GM23338 (cell line): ENCODE measurements around the gene TBL1XR1.

ENCODE experiments used
- CREB1 ChIP-seq: fragments of 250-450 bp; sonication (Bioruptor Pico); IDR thresholded peaks from 2 replicates; pipeline ENCODE4 v1.5.0; 2020; ENCODE audit warnings: low read depth, mild to moderate bottlenecking, moderate library complexity
- EZH2 ChIP-seq: fragments of 200-600 bp; sonication (generic); IDR thresholded peaks from one replicate; pipeline ENCODE4 v1.8.0; 2017; ENCODE audit warnings: antibody characterized with exemption, mild to moderate bottlenecking, low read depth; ENCODE audit not compliant: unreplicated experiment
- EZH2phosphoT487 ChIP-seq: fragments of 200-600 bp; sonication (generic); IDR thresholded peaks from one replicate; pipeline ENCODE4 v1.8.1; 2018; ENCODE audit warnings: antibody characterized with exemption; ENCODE audit not compliant: unreplicated experiment
- JUNB ChIP-seq: IDR thresholded peaks from one replicate; pipeline ENCODE4 v1.6.1; 2016; ENCODE audit warnings: antibody characterized with exemption; ENCODE audit not compliant: unreplicated experiment
- NANOG ChIP-seq: IDR thresholded peaks from 2 replicates; pipeline ENCODE4 v1.6.1; 2016; ENCODE audit warnings: antibody characterized with exemption, borderline replicate concordance
- POLR2AphosphoS5 ChIP-seq: IDR thresholded peaks from 2 replicates; pipeline ENCODE4 v1.6.1; 2016; ENCODE audit warnings: antibody characterized with exemption, low read depth
- STAT1 ChIP-seq: IDR thresholded peaks from one replicate; pipeline ENCODE4 v1.6.1; 2016; ENCODE audit warnings: antibody characterized with exemption; ENCODE audit not compliant: unreplicated experiment
- ZNF114 ChIP-seq: fragments of 250-450 bp; sonication (Bioruptor Pico); IDR thresholded peaks from 2 replicates; pipeline ENCODE4 v1.5.0; 2020; ENCODE audit warnings: mild to moderate bottlenecking, moderate library complexity
- ZNF331 ChIP-seq: fragments of 250-450 bp; sonication (Bioruptor Pico); IDR thresholded peaks from 2 replicates; pipeline ENCODE4 v1.5.0; 2020; ENCODE audit warnings: low read depth, mild to moderate bottlenecking, moderate library complexity
- TF ChIP-seq, protein P1 (sequence below), 2 experiments: fragments of 200-600 bp in 1 of 2; sonication (generic) in 1 of 2; conservative IDR thresholded peaks; 2 replicates each; pipeline versions ENCODE4 v1.5.1 to v1.6.1; 2016 to 2017; ENCODE audit warnings: antibody characterized with exemption in 2 of 2, low read depth in 2 of 2, mild to moderate bottlenecking in 2 of 2, moderate library complexity in 1 of 2
- TF ChIP-seq, protein P2 (sequence below): IDR thresholded peaks from one replicate; pipeline ENCODE4 v1.6.1; 2018; ENCODE audit warnings: antibody characterized with exemption; ENCODE audit not compliant: unreplicated experiment
- TF ChIP-seq, protein P3 (sequence below): IDR thresholded peaks from 2 replicates; pipeline ENCODE4 v1.6.1; 2016; ENCODE audit warnings: antibody characterized with exemption
- TF ChIP-seq, protein P4 (sequence below): fragments of 250-450 bp; sonication (Bioruptor Pico); IDR thresholded peaks from 2 replicates; pipeline ENCODE4 v1.5.0; 2020; ENCODE audit warnings: mild to moderate bottlenecking, moderate library complexity

DNA sequence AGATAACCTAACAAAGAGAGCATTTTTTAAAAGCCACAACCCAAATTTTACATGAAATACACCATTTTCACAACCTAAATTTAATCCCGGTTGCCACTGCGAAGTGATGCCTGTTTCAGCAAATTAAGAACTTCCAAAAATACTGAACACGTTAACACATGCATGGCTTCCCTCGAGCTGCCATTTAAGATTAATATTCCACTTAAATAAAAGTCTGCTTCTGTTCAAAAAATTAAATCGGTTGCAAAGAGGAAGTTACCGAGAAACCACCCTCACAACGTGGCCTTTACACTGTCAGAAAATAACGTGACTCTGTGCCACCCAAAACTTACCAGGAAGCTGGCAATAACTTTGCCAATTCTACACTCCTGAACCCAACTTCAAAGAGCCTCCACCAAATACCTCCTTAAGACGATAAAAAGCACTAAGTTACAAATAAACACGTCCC lies 1.2 kb downstream of the TBL1XR1 start:
- TF ChIP-seq NANOG (no peak), EZH2 (no peak), POLR2AphosphoS5 (no peak), ZNF331 (CRISPR knock-in tag) (no peak), EZH2phosphoT487 (no peak), JUNB (no peak), ZNF114 (CRISPR knock-in tag) (no peak), STAT1 (no peak), CREB1 (CRISPR knock-in tag) (no peak)
- TF ChIP-seq, protein P1, sequence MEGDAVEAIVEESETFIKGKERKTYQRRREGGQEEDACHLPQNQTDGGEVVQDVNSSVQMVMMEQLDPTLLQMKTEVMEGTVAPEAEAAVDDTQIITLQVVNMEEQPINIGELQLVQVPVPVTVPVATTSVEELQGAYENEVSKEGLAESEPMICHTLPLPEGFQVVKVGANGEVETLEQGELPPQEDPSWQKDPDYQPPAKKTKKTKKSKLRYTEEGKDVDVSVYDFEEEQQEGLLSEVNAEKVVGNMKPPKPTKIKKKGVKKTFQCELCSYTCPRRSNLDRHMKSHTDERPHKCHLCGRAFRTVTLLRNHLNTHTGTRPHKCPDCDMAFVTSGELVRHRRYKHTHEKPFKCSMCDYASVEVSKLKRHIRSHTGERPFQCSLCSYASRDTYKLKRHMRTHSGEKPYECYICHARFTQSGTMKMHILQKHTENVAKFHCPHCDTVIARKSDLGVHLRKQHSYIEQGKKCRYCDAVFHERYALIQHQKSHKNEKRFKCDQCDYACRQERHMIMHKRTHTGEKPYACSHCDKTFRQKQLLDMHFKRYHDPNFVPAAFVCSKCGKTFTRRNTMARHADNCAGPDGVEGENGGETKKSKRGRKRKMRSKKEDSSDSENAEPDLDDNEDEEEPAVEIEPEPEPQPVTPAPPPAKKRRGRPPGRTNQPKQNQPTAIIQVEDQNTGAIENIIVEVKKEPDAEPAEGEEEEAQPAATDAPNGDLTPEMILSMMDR (conservative IDR thresholded peaks at IDR 0.05; ENCODE audit: low read depth in 2 of 2) = no peak
- TF ChIP-seq, protein P2, sequence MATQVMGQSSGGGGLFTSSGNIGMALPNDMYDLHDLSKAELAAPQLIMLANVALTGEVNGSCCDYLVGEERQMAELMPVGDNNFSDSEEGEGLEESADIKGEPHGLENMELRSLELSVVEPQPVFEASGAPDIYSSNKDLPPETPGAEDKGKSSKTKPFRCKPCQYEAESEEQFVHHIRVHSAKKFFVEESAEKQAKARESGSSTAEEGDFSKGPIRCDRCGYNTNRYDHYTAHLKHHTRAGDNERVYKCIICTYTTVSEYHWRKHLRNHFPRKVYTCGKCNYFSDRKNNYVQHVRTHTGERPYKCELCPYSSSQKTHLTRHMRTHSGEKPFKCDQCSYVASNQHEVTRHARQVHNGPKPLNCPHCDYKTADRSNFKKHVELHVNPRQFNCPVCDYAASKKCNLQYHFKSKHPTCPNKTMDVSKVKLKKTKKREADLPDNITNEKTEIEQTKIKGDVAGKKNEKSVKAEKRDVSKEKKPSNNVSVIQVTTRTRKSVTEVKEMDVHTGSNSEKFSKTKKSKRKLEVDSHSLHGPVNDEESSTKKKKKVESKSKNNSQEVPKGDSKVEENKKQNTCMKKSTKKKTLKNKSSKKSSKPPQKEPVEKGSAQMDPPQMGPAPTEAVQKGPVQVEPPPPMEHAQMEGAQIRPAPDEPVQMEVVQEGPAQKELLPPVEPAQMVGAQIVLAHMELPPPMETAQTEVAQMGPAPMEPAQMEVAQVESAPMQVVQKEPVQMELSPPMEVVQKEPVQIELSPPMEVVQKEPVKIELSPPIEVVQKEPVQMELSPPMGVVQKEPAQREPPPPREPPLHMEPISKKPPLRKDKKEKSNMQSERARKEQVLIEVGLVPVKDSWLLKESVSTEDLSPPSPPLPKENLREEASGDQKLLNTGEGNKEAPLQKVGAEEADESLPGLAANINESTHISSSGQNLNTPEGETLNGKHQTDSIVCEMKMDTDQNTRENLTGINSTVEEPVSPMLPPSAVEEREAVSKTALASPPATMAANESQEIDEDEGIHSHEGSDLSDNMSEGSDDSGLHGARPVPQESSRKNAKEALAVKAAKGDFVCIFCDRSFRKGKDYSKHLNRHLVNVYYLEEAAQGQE = no peak
- TF ChIP-seq, protein P3, sequence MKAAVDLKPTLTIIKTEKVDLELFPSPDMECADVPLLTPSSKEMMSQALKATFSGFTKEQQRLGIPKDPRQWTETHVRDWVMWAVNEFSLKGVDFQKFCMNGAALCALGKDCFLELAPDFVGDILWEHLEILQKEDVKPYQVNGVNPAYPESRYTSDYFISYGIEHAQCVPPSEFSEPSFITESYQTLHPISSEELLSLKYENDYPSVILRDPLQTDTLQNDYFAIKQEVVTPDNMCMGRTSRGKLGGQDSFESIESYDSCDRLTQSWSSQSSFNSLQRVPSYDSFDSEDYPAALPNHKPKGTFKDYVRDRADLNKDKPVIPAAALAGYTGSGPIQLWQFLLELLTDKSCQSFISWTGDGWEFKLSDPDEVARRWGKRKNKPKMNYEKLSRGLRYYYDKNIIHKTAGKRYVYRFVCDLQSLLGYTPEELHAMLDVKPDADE = no peak
- TF ChIP-seq, protein P4, sequence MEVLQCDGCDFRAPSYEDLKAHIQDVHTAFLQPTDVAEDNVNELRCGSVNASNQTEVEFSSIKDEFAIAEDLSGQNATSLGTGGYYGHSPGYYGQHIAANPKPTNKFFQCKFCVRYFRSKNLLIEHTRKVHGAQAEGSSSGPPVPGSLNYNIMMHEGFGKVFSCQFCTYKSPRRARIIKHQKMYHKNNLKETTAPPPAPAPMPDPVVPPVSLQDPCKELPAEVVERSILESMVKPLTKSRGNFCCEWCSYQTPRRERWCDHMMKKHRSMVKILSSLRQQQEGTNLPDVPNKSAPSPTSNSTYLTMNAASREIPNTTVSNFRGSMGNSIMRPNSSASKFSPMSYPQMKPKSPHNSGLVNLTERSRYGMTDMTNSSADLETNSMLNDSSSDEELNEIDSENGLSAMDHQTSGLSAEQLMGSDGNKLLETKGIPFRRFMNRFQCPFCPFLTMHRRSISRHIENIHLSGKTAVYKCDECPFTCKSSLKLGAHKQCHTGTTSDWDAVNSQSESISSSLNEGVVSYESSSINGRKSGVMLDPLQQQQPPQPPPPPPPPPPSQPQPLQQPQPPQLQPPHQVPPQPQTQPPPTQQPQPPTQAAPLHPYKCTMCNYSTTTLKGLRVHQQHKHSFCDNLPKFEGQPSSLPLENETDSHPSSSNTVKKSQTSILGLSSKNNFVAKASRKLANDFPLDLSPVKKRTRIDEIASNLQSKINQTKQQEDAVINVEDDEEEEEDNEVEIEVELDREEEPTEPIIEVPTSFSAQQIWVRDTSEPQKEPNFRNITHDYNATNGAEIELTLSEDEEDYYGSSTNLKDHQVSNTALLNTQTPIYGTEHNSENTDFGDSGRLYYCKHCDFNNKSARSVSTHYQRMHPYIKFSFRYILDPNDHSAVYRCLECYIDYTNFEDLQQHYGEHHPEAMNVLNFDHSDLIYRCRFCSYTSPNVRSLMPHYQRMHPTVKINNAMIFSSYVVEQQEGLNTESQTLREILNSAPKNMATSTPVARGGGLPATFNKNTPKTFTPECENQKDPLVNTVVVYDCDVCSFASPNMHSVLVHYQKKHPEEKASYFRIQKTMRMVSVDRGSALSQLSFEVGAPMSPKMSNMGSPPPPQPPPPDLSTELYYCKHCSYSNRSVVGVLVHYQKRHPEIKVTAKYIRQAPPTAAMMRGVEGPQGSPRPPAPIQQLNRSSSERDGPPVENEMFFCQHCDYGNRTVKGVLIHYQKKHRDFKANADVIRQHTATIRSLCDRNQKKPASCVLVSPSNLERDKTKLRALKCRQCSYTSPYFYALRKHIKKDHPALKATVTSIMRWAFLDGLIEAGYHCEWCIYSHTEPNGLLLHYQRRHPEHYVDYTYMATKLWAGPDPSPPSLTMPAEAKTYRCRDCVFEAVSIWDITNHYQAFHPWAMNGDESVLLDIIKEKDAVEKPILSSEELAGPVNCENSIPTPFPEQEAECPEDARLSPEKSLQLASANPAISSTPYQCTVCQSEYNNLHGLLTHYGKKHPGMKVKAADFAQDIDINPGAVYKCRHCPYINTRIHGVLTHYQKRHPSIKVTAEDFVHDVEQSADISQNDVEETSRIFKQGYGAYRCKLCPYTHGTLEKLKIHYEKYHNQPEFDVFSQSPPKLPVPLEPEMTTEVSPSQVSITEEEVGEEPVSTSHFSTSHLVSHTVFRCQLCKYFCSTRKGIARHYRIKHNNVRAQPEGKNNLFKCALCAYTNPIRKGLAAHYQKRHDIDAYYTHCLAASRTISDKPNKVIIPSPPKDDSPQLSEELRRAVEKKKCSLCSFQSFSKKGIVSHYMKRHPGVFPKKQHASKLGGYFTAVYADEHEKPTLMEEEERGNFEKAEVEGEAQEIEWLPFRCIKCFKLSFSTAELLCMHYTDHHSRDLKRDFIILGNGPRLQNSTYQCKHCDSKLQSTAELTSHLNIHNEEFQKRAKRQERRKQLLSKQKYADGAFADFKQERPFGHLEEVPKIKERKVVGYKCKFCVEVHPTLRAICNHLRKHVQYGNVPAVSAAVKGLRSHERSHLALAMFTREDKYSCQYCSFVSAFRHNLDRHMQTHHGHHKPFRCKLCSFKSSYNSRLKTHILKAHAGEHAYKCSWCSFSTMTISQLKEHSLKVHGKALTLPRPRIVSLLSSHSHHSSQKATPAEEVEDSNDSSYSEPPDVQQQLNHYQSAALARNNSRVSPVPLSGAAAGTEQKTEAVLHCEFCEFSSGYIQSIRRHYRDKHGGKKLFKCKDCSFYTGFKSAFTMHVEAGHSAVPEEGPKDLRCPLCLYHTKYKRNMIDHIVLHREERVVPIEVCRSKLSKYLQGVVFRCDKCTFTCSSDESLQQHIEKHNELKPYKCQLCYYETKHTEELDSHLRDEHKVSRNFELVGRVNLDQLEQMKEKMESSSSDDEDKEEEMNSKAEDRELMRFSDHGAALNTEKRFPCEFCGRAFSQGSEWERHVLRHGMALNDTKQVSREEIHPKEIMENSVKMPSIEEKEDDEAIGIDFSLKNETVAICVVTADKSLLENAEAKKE (CRISPR knock-in tag) = no peak
